Astrocyte (in vitro differentiated cells and primary cell): Measurements from ENCODE around the gene APRT. TPM values are rescaled to one million over a fixed set of nuclear protein-coding genes. Genes with fewer than 3 reads are reported as not detected.

Source experiments
- DNase-seq: peaks from one replicate; pipeline ENCODE4 v3.0.0-alpha.2; 2010; ENCODE audit warnings: low read depth
- FAIRE-seq: peaks from 2 replicates; lab custom pipeline; 2011; peaks lifted over from hg19 to GRCh38; lab: Jason Lieb, UNC
- H2AFZ ChIP-seq: 2 replicates; pipeline ENCODE4 v1.6.0; 2012; ENCODE audit warnings: low read depth, low read length, inconsistent platforms
- H3K27ac ChIP-seq: 2 replicates; pipeline ENCODE4 v1.5.1; 2011; ENCODE audit warnings: low read depth, low read length, inconsistent platforms
- H3K27me3 ChIP-seq: 2 replicates; pipeline ENCODE4 v1.6.0; 2011; ENCODE audit warnings: low read length, inconsistent platforms; ENCODE audit not compliant: insufficient read depth
- H3K36me3 ChIP-seq: 2 replicates; pipeline ENCODE4 v1.5.1; 2011; ENCODE audit warnings: low read length, inconsistent platforms; ENCODE audit not compliant: insufficient read depth
- H3K4me1 ChIP-seq: 2 replicates; pipeline ENCODE4 v1.5.1; 2011; ENCODE audit warnings: low read length, inconsistent platforms; ENCODE audit not compliant: insufficient read depth
- H3K4me2 ChIP-seq: 2 replicates; pipeline ENCODE4 v1.6.0; 2012; ENCODE audit warnings: low read length, inconsistent platforms
- H3K4me3 ChIP-seq: 2 replicates; pipeline ENCODE4 v1.5.1; 2011; ENCODE audit warnings: low read depth, mild to moderate bottlenecking, low read length, inconsistent platforms; ENCODE audit not compliant: insufficient read depth
- H3K79me2 ChIP-seq: 2 replicates; pipeline ENCODE4 v1.6.0; 2012; ENCODE audit warnings: mild to moderate bottlenecking, low read length, inconsistent platforms; ENCODE audit not compliant: insufficient read depth
- H3K9ac ChIP-seq: 2 replicates; pipeline ENCODE4 v1.6.0; 2012; ENCODE audit warnings: mild to moderate bottlenecking, low read length, inconsistent platforms
- H3K9me3 ChIP-seq: 2 replicates; pipeline ENCODE4 v1.5.1; 2012; ENCODE audit warnings: low read depth, mild to moderate bottlenecking, low read length, inconsistent platforms; ENCODE audit not compliant: insufficient read depth
- H4K20me1 ChIP-seq: 2 replicates; pipeline ENCODE4 v1.6.0; 2012; ENCODE audit warnings: low read length, inconsistent platforms; ENCODE audit not compliant: insufficient read depth
- H3K27ac Mint-ChIP-seq: one replicate; pipeline ENCODE4 v1.8.0; 2021; ENCODE audit warnings: mild to moderate bottlenecking, mixed read lengths; ENCODE audit not compliant: unreplicated experiment
- H3K27me3 Mint-ChIP-seq: one replicate; pipeline ENCODE4 v1.8.0; 2021; ENCODE audit warnings: low read depth, mixed read lengths; ENCODE audit not compliant: unreplicated experiment
- H3K36me3 Mint-ChIP-seq: one replicate; pipeline ENCODE4 v1.8.0; 2021; ENCODE audit warnings: low read depth, mixed read lengths; ENCODE audit not compliant: unreplicated experiment
- H3K4me1 Mint-ChIP-seq: one replicate; pipeline ENCODE4 v1.8.0; 2021; ENCODE audit warnings: low read depth, mixed read lengths; ENCODE audit not compliant: unreplicated experiment
- H3K4me3 Mint-ChIP-seq: one replicate; pipeline ENCODE4 v1.8.0; 2021; ENCODE audit warnings: mild to moderate bottlenecking, moderate library complexity, mixed read lengths; ENCODE audit not compliant: unreplicated experiment
- H3K9me3 Mint-ChIP-seq: one replicate; pipeline ENCODE4 v1.8.0; 2021; ENCODE audit warnings: mild to moderate bottlenecking, mixed read lengths; ENCODE audit not compliant: unreplicated experiment
- EZH2 ChIP-seq: IDR thresholded peaks from 2 replicates; pipeline ENCODE4 v1.6.1; 2012; ENCODE audit warnings: mild to moderate bottlenecking, low read length, inconsistent platforms; ENCODE audit not compliant: insufficient read depth
- total RNA-seq: library from RNA; stranded (reverse); gene quantifications from 2 replicates; pipeline ENCODE4 v1.2.1, GENCODE V29; 2021
- TF ChIP-seq, protein P1 (sequence below): IDR thresholded peaks from 2 replicates; pipeline ENCODE4 v1.5.1; 2011; ENCODE audit warnings: low read depth, mild to moderate bottlenecking, inconsistent platforms, low read length, moderate library complexity; ENCODE audit not compliant: insufficient read depth

Gene APRT
- total RNA-seq, 1 donor from 2014 or later = 132 TPM

DNA sequence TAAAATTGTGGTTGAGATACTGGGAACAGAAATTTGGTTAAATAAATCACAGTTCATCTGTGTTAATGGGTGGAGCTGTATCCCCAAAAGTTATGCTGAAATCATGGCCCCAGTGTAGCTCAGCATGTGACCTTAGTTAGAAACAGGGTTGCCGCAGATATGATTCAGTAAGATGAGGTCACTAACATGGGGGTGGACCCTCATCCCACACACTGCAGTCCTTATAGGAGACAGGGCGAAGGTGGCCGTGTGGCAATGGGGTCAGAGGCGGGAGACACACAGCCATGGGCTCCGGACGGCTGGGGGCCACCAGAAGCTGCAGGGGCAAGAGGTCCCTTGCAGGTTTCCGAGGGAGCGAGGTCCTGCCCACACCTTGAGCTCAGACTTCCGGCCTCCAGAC is 34.4 kb upstream of the APRT start:
- H3K9me3 Mint-ChIP-seq = no peaks in the 10 kb centered on the region
- Histone ChIP-seq H3K4me2 (no peak overlapping the region), H3K9me3 (no peaks in the 10 kb centered on the region), H3K4me1 (no peaks in the 10 kb centered on the region), H3K4me3 (no peak overlapping the region), H3K36me3 (no peaks in the 10 kb centered on the region), H3K9ac (no peak overlapping the region), H3K27me3 (no peaks in the 10 kb centered on the region), H4K20me1 (peaks cover 47% of the 10 kb centered on the region), H3K79me2 (no peaks in the 10 kb centered on the region), H2AFZ (no peak overlapping the region), H3K27ac (no peak overlapping the region)
- H3K4me1 Mint-ChIP-seq = no peaks in the 10 kb centered on the region
- H3K4me3 Mint-ChIP-seq = no peak overlapping the region
- TF ChIP-seq, protein P1, sequence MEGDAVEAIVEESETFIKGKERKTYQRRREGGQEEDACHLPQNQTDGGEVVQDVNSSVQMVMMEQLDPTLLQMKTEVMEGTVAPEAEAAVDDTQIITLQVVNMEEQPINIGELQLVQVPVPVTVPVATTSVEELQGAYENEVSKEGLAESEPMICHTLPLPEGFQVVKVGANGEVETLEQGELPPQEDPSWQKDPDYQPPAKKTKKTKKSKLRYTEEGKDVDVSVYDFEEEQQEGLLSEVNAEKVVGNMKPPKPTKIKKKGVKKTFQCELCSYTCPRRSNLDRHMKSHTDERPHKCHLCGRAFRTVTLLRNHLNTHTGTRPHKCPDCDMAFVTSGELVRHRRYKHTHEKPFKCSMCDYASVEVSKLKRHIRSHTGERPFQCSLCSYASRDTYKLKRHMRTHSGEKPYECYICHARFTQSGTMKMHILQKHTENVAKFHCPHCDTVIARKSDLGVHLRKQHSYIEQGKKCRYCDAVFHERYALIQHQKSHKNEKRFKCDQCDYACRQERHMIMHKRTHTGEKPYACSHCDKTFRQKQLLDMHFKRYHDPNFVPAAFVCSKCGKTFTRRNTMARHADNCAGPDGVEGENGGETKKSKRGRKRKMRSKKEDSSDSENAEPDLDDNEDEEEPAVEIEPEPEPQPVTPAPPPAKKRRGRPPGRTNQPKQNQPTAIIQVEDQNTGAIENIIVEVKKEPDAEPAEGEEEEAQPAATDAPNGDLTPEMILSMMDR = no peak
- no peak for TF ChIP-seq EZH2
- no peak overlapping the region for H3K27ac Mint-ChIP-seq
- peaks cover 8% of the 10 kb centered on the region for H3K36me3 Mint-ChIP-seq
- DNase-seq = no peak
- no peaks in the 10 kb centered on the region for H3K27me3 Mint-ChIP-seq
- no peak for FAIRE-seq

DNA sequence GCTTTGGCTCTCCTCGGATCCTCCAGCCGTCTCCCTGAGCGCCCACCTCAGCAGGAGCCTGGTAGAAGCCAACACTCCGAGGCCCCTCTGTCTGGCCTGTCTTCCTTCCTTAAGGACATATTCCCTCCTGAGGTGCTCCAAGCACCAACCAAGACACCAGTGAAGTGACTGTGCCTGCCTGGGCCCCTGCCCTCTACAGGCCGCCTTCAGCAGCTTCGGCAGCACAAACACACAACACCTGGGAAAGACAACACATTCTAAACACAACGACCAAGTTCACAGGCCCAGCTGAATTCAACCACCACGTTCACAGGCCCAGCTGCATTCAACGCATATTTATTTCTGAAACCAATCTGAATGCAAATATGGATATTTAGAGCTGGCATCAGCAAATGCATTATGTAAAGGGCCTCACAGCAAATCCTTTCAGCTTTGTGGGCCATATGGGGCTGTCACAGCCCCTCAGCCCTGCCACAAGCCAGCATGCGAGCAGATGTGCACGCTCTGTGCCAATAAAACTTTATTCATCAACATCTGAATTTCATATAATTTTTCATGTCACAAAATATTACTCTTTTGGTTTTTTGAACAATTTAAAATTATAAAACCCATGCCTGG is 32.8 kb upstream of the APRT start:
- H3K4me3 ChIP-seq = no peak overlapping the region
- DNase-seq (no peak), FAIRE-seq (no peak)
- TF ChIP-seq, protein P1 = no peak
- TF ChIP-seq EZH2 = no peak
- no peak overlapping the region for H3K27ac ChIP-seq
- no peak overlapping the region for H2AFZ ChIP-seq
- no peaks in the 10 kb centered on the region for H3K9me3 ChIP-seq
- H4K20me1 ChIP-seq = peaks cover 38% of the 10 kb centered on the region
- Mint-ChIP-seq H3K4me3 (no peak overlapping the region), H3K4me1 (no peaks in the 10 kb centered on the region), H3K27ac (no peak overlapping the region), H3K9me3 (no peaks in the 10 kb centered on the region), H3K27me3 (no peaks in the 10 kb centered on the region), H3K36me3 (peaks cover 12% of the 10 kb centered on the region)
- H3K79me2 ChIP-seq = no peaks in the 10 kb centered on the region
- H3K9ac ChIP-seq = no peak overlapping the region
- H3K4me1 ChIP-seq = no peaks in the 10 kb centered on the region
- H3K36me3 ChIP-seq = no peaks in the 10 kb centered on the region
- no peak overlapping the region for H3K4me2 ChIP-seq
- no peaks in the 10 kb centered on the region for H3K27me3 ChIP-seq

DNA sequence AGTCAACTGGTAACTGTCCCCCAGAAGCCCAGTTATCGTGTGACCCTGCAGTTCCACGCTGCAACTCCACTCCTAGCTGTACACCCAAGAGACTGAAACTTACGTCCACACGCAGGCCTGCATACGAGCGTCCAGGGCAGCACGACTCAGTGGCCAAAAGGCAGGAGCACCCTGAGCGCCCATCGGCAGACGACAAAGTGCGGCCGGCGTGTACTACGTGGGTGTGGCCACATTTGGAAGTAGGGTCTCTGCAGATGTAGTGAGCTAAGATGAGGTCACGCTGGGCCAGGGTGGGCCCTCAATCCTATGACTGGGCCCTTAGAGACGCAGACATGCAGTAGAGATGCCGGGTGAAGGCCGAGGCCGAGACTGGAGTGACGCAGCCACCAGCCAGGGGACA is 31.5 kb upstream of the APRT start:
- Histone ChIP-seq H3K79me2 (no peaks in the 10 kb centered on the region), H3K36me3 (no peaks in the 10 kb centered on the region), H3K9ac (no peak overlapping the region), H4K20me1 (peaks cover 38% of the 10 kb centered on the region), H3K4me1 (no peaks in the 10 kb centered on the region), H2AFZ (no peak overlapping the region), H3K27me3 (no peaks in the 10 kb centered on the region), H3K27ac (no peak overlapping the region), H3K4me3 (no peak overlapping the region), H3K4me2 (no peak overlapping the region), H3K9me3 (no peaks in the 10 kb centered on the region)
- TF ChIP-seq, protein P1 = no peak
- no peak for TF ChIP-seq EZH2
- no peaks in the 10 kb centered on the region for H3K27me3 Mint-ChIP-seq
- H3K36me3 Mint-ChIP-seq = peaks cover 12% of the 10 kb centered on the region
- H3K9me3 Mint-ChIP-seq = no peaks in the 10 kb centered on the region
- DNase-seq (no peak), FAIRE-seq (no peak)
- no peaks in the 10 kb centered on the region for H3K4me1 Mint-ChIP-seq
- no peak overlapping the region for H3K27ac Mint-ChIP-seq
- no peak overlapping the region for H3K4me3 Mint-ChIP-seq
